DMS53 treated with DMSO at 0.1 percent for 48 hours (cell line): ENCODE results near the gene LRCH3.
A peak's percentile ranks its signal among the peaks of the same experiment; 100 is the strongest.

Experiments
- DNase-seq: peaks from one replicate; lab custom pipeline; 2025; ENCODE audit not compliant: unreplicated experiment; lab: John Stamatoyannopoulos, UW

The LRCH3 gene

DNA sequence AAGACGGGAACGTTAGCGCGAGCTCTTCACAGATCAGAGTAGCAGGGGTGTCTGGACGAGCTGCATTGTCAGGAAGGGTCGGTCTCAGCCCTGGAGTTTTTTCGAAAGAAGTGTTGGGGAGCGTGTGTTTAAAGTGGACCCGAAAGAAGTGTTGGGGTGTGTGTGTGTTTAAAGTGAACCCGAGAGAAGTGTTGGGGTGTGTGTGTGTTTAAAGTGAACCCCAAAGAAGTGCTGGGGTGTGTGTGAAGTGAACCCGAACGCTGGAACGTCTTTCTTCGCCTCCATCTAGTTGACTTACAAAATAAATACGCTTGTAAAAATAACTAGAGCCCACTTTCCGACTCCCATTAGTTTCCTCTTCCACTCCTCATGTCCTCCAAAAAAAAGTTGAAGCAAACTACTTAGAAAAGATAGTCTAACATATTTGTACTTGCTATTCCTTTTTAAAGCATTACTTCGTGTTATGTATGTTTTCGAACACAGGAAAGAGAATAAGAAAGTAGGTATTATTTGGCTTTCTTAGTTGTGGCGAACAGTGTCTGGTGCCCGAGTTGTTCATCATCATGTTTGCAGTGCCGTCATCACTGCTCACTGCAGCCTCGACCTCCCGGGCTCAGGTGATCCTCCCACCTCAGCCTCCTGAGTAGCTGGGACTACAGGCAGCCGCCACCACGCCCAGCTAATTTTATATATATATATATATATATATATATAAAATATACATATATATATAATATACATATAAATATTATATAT is 1.0 kb downstream of the LRCH3 start:
- DNase-seq, result no peak

DNA sequence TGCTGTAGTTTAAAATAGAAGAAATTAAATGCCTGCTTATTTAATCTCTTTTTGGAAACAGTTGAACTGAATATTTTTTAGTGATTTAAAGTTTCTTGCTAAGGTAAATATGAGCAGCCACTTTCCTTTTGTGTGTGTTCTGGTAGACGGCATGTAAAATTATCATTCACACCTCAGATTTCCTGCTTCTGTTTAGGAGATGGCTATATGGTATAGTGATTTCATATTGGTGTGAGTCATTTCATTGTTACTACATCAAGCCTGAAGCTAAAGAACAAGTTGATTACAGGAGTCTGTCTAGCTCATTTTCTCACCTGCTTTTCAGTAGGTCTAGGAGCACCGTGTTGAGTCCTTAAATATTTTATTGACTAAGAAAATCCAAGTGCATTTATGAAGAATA is 2.2 kb downstream of the LRCH3 start:
- DNase-seq, result peak; percentile 21

DNA sequence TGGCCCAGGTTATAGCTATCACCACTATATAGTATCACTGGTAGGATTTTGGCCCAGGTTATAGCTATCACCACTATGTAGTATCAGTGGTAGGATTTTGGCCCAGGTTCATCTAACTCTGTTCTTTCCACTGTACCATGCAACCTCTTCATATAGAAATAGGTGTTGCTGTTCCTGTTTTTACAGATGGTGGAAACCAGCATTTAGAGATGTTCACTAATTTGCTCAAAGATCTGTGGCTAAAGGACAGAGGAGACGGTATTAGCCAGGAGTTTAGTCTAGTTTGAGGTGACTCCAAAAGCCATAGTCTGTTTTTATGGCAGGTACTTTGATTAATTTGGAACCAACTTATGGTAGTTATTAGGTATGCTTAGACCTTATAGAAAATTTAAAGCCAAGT is 3.1 kb downstream of the LRCH3 start:
- DNase-seq, result no peak

DNA sequence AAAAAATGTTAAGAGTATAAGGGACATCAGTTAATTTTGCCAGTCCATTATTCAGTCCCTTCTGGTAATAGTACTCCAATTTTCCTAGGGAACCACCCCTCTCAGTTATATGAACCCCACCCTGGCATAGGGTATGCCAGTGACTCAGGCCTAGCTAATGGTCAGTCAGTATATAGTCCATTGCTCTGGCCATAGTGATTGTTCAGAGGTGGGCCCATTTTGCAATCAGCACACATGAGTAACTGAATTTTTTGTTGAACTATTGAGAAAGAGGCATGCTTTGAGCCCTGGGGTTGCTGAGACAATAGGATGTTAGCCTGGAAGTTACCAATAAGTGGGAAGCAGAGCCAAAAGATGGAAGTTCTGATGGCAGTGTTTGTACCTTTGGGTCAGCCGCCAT is 4.1 kb downstream of the LRCH3 start:
- DNase-seq, result no peak

DNA sequence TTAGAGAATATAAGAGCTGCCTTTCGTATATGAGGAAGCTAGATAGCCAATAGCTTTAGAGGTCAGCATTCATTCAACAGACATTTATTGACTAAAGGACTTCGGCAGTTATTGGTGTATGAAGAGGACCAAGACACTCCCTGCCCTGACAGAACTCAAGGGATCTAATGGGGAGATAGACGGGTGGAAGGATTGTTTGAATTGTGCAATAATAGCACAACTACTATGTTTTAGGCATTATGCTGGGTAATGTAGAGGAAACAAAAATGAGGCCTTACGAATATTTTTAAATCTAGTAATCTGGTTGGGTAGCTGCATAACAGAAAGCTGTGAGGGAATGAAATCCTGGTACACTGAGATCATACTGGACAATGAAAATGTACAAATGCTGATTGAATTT is 5.0 kb downstream of the LRCH3 start:
- DNase-seq, result no peak

DNA sequence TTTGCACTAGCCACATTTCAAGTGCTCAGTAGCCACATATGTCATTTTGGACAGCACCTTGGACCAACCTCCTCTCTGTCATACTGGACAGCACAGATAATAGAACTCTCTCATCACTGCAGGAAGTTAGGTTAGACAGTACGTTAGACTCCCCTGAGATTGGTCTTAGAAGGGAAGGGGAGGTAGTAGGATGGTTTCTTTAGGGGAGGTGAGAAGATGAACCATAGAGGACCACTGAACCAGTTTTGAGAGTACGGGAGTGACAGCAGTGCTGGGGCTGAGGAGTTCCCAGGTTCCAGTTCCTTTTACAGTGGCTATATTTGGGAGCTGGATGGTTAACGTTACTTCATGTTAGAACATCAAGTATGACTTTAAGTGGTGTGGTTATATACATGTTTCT is 7.8 kb downstream of the LRCH3 start:
- no peak for DNase-seq

DNA sequence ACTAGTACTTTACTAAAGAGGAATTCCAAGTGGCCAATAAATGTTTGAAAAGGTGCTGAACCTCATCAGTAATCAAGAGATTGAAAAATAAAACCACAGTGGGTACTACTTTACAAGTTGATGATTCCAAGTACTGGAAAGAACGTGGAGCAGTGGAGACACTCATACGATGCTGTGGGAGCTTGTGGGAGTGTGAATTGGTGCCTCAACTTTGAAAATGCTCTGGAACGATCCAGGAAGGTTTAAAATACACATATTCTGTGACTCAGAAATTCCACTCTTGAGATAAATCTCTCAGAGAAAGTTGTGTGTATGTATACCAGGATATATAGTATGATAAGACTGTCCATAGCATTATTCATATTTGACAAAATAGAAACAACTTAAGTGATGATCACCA is 9.3 kb downstream of the LRCH3 start:
- DNase-seq, result no peak

DNA sequence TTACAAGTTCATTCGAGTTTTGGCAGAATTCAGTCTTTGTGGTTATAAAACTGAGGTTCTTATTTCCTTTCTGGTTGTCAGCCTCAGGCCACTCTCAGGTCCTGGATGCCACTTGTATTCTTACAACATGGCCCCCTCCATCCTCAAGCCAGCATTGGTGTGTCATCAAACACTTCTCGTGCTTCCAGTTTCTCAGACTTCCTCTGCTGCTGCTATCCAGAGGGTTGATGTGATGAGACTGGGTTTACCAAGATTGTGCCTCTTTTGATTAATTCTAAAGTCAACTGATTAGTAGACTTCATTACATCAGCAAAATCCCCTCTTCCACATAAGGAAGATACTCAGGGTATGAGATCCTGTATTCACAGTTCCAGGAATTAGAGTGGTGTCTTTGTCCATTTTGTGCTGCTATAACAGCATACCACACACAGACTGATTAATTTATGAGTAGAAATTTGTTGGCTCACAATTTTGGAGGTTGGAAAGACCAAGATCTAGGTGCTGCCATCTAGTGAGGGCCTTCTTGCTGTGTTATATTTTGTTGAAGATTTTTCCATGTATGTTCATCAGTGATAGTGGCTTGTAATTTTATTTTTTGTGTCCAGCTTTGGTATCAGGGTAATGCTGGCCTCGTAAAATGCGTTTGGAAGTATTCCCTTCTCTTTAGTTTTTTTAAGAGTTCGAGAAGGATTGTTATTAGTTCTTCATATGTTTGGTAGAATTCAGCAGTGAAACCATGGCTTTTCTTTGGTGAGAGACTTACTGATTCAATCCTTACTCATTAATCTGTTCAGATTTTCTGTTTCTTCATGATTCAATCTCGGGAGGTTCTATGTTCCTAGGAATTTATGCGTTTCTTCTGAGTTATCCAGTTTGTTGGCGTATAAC is 11.1 kb downstream of the LRCH3 start:
- no peak for DNase-seq

DNA sequence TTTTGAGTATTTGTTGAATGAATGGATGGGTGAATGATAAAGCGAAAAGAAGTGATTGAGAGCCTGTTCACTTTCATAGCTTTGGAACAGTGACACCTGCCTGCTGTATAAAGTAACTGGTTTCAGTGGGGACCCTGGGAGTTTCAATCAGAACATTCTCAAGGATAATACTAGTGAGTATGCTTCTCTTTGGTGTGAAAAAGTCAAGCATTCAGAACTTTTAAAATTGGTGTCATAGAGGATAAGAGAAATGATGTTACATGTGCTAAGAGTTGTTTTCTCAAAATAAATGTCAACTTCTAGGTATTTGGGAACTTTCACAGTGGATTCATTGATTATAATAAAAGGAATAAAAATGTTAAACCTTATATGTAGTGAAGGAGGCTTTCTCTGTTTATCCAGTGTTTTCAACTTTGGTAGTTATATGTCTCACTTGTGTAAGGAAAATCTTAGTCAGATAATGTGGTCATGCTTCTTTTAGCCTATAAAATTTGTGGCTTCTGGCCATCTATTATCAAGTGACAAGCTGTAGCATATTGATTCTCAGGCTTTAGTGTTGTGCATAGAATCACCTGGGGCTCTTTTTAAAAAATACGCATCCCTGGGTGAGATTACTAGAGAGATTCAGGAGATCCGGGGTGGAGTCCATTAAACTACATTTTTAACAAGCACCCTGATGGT is 11.9 kb downstream of the LRCH3 start:
- DNase-seq, result no peak

DNA sequence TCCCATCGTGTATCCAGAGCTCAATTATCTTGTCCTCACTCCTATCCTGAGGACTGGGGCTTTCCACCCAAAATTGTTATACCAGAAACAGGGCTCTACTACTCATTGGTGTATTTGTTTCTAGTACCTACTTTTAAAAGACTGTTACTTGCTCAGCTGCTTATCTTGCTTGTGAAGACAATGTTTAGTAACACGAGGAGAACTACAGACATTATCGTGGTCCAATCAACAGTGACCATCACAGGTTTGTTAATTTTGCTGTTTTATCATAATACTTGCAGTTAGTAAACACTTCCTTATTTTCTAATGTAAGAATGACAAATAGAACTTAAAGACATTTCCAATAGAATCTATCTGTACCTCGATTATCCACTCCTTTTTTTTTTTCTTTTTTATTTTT is 13.5 kb downstream of the LRCH3 start:
- no peak for DNase-seq

DNA sequence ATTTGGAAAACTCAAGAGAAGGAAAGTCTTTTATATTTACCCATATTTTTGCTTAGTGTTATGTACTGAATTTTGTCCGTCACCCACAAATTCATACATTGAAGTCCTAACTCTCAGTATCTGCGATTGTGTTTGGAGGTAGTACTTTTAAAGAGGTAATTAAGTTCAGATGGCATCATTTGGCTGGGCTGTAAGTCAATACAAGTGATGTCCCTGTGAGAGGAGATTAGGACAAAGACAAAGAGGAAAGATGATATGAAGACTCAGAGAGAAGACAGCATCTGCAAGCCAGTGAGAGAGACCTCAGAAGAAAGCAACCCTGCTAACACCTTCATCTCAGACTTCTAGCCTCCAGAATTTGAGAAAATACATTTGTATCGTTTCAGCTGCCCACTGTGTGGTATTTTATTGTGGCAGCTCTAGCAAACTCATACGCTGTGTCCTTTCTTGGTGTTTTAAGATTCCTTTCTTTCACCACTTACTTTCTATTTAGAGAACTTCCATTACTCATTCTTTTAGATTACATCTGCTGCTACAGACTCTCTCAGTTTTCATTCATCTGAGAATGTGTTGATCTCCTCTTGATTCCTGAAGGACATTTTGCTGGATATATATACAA is 17.0 kb downstream of the LRCH3 start:
- DNase-seq, result no peak

DNA sequence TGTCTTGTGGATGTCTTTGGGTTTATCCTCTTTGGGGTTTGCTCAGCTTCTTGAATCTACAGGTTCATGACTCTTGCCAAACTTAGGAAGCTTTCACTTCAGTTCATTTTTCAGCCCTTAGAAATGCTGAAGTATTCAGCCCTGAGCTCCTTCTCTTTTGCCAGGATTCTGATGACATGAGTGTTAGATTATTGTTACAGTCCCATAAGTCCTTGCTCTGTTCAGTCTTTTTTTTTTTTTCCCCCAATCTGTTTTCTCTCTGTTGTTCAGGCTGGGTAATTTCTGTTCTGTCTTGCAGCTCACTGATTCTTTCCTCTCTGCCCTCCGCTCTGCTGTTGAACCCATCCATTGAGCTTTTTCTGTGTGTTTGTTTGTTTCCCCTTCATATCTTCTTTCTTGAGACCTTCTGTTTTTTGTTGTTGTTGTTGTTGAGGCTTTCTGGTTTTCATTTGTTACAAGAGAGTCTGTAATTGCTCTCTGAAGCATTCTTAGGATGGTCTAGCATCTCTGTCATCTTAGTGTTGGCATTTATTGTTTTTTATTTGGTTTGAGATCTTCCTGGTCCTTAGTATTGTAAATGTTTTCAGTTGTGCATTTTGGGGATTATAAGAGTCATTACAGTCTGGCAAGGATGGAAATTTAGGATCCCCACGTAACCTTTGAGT is 18.4 kb downstream of the LRCH3 start:
- no peak for DNase-seq

DNA sequence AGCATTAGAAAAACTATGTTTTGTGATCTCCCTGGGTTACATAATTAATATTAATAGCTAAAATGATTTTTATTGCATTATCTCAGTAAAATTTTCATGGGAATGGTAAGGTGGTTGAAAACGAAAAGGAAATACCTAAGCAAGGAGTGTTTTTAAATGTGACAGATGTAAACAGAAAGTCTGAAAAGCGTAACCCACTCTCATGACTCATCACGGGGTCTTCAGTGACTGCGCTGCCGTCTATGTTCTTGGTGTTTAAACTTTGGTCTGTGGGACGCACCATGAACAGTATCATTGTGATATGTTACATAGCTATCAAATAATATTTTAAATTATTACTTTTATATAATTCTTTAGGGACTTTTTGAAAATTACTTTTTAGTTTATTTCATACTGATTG is 19.8 kb downstream of the LRCH3 start:
- DNase-seq, result no peak

DNA sequence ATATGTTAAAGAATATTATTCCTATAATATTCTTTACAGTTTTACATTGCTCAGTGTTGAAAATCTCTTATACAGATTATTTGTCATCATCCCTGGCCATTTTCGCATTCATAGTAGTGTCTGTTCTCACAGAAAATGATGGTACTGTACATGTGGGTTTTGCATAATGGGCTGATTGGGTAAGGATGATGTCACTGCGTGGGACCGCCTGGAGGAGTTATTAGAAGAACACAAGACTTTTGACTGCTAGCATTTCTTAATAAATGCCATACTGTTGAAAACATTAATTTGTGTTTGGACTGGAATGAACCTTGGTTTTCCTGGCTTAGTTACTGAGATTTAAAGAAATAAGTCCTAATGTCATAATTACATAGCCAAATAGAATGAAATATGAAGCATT is 20.3 kb downstream of the LRCH3 start:
- DNase-seq, result no peak

DNA sequence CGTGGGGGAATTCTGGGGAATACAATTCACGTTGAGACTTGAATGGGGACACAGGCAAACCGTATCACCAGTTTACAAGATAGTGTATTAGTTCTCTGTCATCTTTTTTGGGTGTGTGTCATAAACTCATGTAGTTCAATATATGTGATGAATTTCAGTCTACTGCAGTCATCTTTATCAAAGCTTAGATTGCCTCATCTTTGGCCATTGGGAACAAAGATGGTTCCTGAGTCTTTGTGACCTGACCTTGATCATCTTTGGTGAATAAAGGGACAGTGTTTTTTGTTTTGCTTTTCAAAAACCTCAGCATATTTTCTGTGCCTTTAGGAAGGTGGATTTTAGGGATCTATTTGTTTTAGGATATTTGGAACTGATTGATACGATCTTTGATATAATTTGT is 23.3 kb downstream of the LRCH3 start:
- DNase-seq, result no peak

DNA sequence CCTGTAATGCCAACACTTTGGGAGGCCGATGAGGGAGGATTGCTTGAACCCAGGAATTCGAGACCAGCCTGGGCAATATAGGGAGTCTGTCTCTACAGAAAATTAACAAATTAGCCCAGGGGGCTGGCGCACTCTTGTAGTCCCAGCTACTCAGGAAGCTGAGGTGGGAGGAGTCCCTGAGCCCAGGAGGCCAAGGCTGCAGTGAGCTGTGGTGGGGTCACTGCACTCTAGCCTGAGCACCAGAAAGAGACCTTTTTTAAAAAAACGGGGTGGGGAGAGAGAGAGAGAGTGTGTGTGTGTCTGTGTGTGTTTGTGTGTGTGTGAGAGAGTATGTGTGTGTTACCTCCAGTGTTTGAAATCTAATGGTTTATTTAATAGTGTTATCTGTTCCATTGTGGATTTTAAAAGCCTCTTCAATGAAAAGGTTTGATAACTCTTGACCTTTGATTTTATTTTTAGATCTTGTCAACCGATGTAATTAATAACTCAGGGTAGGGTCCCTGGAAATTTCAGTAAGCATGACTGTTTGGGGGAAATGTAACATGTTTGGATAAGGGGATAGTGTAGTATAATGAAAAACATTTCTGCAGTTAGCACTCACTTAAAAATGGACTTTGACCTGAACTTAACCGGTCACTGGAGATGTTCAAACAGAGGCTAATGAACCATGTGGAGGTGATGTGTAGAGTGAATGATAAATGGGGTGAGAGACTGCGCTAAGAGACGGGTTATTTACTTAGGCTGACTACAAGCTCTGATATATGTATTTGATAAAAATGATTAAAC is 29.7 kb downstream of the LRCH3 start:
- peak; percentile 89 for DNase-seq

DNA sequence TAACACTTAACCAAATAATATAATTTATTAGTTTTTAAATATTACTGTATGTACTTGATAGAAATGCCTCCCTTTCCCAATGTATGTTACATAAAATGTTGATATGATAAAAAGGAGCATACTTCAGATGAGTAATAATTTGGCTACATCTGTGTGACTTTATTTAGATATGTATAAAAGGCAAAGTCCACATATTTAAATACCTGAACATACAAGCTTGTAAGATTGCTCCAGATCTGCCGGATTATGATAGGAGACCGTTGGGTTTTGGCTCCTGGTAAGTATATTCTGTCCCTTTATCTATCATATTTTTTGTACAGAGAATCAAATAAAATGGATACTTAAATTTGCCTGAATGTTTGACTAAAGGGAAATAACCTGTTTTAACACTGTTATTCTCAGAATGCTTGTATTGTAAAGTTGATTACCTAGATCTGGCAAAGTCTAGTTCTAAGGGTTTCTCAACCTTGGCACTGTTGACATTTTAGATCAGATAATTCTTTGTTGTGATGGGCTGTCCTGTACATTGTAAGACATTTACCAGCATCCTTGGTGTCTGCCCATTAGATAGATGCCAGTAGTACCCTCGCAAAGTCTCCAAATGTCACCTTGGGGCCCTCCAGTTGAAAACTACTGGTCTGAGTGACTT is 38.5 kb downstream of the LRCH3 start:
- DNase-seq, result no peak

DNA sequence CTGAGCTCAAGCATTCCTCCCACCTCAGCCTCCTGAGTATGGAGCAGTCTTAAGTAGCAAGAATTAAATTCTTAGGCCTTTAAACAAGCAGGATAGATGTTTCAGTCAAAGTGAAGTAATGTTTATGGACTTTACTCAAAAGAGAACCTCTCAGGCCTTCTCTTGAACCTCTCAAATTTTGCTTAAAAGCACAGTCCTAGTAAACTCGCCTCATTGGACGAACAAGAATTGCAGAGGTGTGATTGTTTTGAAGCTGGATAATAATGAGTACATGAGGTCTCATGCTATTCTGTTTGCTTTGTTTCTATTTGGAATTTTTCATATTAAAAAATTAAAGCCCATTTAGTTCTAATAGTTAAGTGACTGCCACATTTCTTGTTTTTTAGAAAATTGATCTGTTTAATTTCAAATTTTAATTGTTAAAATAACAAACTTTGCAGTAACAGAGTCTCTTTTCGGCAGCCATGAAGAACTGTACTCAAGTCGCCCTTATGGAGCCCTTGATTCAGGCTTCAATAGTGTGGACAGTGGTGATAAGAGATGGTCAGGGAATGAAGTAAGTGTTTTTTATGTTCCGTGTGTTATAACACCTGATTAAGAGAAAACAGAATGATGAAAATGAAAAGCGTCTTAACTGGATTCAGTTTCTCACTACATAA is 39.4 kb downstream of the LRCH3 start:
- DNase-seq, result no peak

DNA sequence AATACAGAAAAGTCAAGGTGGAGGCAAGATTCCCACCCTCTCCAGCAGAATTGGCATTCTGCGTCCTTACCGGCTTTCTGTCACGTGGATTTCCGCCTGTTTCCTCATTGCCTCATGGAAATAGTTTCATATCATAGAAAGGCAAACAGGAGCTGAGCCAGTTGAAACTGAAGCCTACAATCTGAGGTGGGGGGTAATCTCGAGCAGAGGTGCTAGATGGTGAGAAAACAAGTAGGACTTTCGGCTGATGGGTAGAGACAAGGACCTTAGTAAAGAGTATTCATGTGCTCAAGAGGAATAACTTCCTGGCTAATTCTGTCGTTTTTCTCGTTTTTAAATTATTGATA is 39.9 kb downstream of the LRCH3 start:
- no peak for DNase-seq
